Fibroblast of skin of scalp (primary cell): ENCODE data around the gene TPBGL. TPM values are rescaled to one million over a fixed set of nuclear protein-coding genes. Genes with fewer than 3 reads are reported as not detected.
A peak's percentile ranks its signal among the peaks of the same experiment; 100 is the strongest.

Experiments
- DNase-seq: peaks from one replicate; pipeline ENCODE4 v3.0.0-alpha.2; 2013
- polyA plus RNA-seq, 2 experiments: library from polyadenylated mRNA; unstranded; fragments of 120-200 nt; gene quantifications; one replicate each; pipeline ENCODE4 v1.2.1, GENCODE V29; 2013; ENCODE audit not compliant: insufficient read length in 2 of 2

Gene TPBGL
- 0.16 TPM for polyA plus RNA-seq (2013, experiment 1 of 2; ENCODE audit: insufficient read length)
- 0.17 TPM for polyA plus RNA-seq (2013, experiment 2 of 2; ENCODE audit: insufficient read length)

- DNase-seq: no peak
These were observed at the start of gene TPBGL for GRCh38 chr11:75240311-75241035. Gene TPBGL (plus strand): TSS chr11:75240774. CDS start chr11:75241050, 276 bp downstream.

GRCh38 chr11:75191330-75191717 lies 49.2 kb upstream of the TPBGL start:
- no peak for DNase-seq

GRCh38 chr11:75193271-75193670 lies 47.3 kb upstream of the TPBGL start:
- no peak for DNase-seq

GRCh38 chr11:75193711-75194110 lies 46.9 kb upstream of the TPBGL start:
- no peak for DNase-seq

- DNase-seq: no peak
These were observed 46.4 kb upstream of the TPBGL start for GRCh38 chr11:75194147-75194546.

GRCh38 chr11:75195167-75195962 lies 45.2 kb upstream of the TPBGL start:
- no peak for DNase-seq

- DNase-seq: no peak
These were observed 44.1 kb upstream of the TPBGL start for GRCh38 chr11:75196426-75196825.

GRCh38 chr11:75197512-75198277 lies 42.9 kb upstream of the TPBGL start:
- no peak for DNase-seq

- no peak for DNase-seq
These were observed 42.1 kb upstream of the TPBGL start for GRCh38 chr11:75198278-75198973.

- no peak for DNase-seq
These were observed 41.1 kb upstream of the TPBGL start for GRCh38 chr11:75199412-75199955.

- DNase-seq: no peak
These were observed 40.5 kb upstream of the TPBGL start for GRCh38 chr11:75200051-75200450.

GRCh38 chr11:75200531-75200930 lies 40.0 kb upstream of the TPBGL start:
- DNase-seq: no peak

- no peak for DNase-seq
These were observed 38.8 kb upstream of the TPBGL start for GRCh38 chr11:75201771-75202170.

- no peak for DNase-seq
These were observed 38.4 kb upstream of the TPBGL start for GRCh38 chr11:75202195-75202594.

GRCh38 chr11:75203138-75203537 lies 37.4 kb upstream of the TPBGL start:
- DNase-seq: no peak

GRCh38 chr11:75203641-75204011 lies 36.9 kb upstream of the TPBGL start:
- DNase-seq: no peak

GRCh38 chr11:75204012-75204674 lies 36.4 kb upstream of the TPBGL start:
- no peak for DNase-seq

GRCh38 chr11:75204685-75205563 lies 35.6 kb upstream of the TPBGL start:
- DNase-seq: peak; percentile 77

- no peak for DNase-seq
These were observed 35.0 kb upstream of the TPBGL start for GRCh38 chr11:75205564-75206020.

GRCh38 chr11:75208446-75208845 lies 32.1 kb upstream of the TPBGL start:
- DNase-seq: no peak
